Keratinocyte (primary cell): ENCODE data around the gene PARM1. TPM values are rescaled to one million over a fixed set of nuclear protein-coding genes. Genes with fewer than 3 reads are reported as not detected.

Experiments used
- DNase-seq: peaks from one replicate; pipeline ENCODE4 v3.0.0-alpha.2; 2011; ENCODE audit warnings: low read depth, missing footprints, low spot score
- FAIRE-seq: peaks from 2 replicates; lab custom pipeline; 2011; peaks lifted over from hg19 to GRCh38; lab: Jason Lieb, UNC
- H2AFZ ChIP-seq: 2 replicates; pipeline ENCODE4 v1.6.0; 2012; ENCODE audit warnings: low read length, control low read depth, inconsistent platforms; ENCODE audit not compliant: control insufficient read depth
- H3K27ac ChIP-seq: 2 replicates; pipeline ENCODE4 v1.5.1; 2011; ENCODE audit warnings: low read length; ENCODE audit not compliant: control insufficient read depth, insufficient read depth
- H3K27me3 ChIP-seq: 3 replicates; pipeline ENCODE4 v1.6.0; 2011; ENCODE audit warnings: low read length; ENCODE audit not compliant: control insufficient read depth, insufficient read depth; ENCODE audit errors: extremely low read depth
- H3K36me3 ChIP-seq, 2 experiments: 2 replicates in 1 of 2; 3 replicates in 1 of 2; pipeline ENCODE4 v1.5.1; 2011; ENCODE audit warnings: low read length in 2 of 2, mild to moderate bottlenecking in 1 of 2; ENCODE audit not compliant: control insufficient read depth in 2 of 2, insufficient read depth in 2 of 2; ENCODE audit errors: extremely low read depth in 1 of 2
- H3K4me1 ChIP-seq: 3 replicates; pipeline ENCODE4 v1.5.1; 2011; ENCODE audit warnings: low read length; ENCODE audit not compliant: control insufficient read depth, insufficient read depth; ENCODE audit errors: extremely low read depth
- H3K4me2 ChIP-seq: 3 replicates; pipeline ENCODE4 v1.6.0; 2011; ENCODE audit warnings: low read depth, low read length; ENCODE audit not compliant: control insufficient read depth, insufficient read depth; ENCODE audit errors: extremely low read depth
- H3K4me3 ChIP-seq, 3 experiments: fragments of 200-600 bp in 1 of 3; sonication (generic) in 1 of 3; 2 replicates in 2 of 3; 3 replicates in 1 of 3; pipeline ENCODE4 v1.5.1; 2011 to 2016; ENCODE audit warnings: low read length in 3 of 3, mild to moderate bottlenecking in 3 of 3, control low read depth in 2 of 3, inconsistent platforms in 1 of 3, low read depth in 1 of 3, mixed read lengths in 1 of 3, mixed run types in 1 of 3, moderate library complexity in 1 of 3; ENCODE audit not compliant: control insufficient read depth in 2 of 3, insufficient read depth in 2 of 3; ENCODE audit errors: extremely low read depth in 1 of 3
- H3K79me2 ChIP-seq: 2 replicates; pipeline ENCODE4 v1.6.0; 2012; ENCODE audit warnings: low read length; ENCODE audit not compliant: control insufficient read depth, insufficient read depth
- H3K9ac ChIP-seq: 3 replicates; pipeline ENCODE4 v1.6.0; 2011; ENCODE audit warnings: low read length; ENCODE audit not compliant: control insufficient read depth, insufficient read depth; ENCODE audit errors: extremely low read depth
- H3K9me1 ChIP-seq: 3 replicates; pipeline ENCODE4 v1.6.0; 2011; ENCODE audit warnings: low read length; ENCODE audit not compliant: control insufficient read depth, insufficient read depth; ENCODE audit errors: extremely low read depth
- H3K9me3 ChIP-seq: 2 replicates; pipeline ENCODE4 v1.5.1; 2012; ENCODE audit warnings: low read depth, low read length; ENCODE audit not compliant: control insufficient read depth
- H4K20me1 ChIP-seq: 3 replicates; pipeline ENCODE4 v1.6.0; 2011; ENCODE audit warnings: low read length; ENCODE audit not compliant: control insufficient read depth, insufficient read depth; ENCODE audit errors: extremely low read depth
- EZH2 ChIP-seq: IDR thresholded peaks from one replicate; pipeline ENCODE4 v1.6.1; 2012; ENCODE audit warnings: inconsistent platforms, mild to moderate bottlenecking, low read length, moderate library complexity
- dilution Hi-C: fragments of 300-500 bp; cut with MboI; formaldehyde crosslinking; loops from one replicate; pipeline ENCODE4 v1.7.0; 2020; ENCODE audit warnings: low sequenced_read_pairs; ENCODE audit not compliant: extremely low pct_ligation_motif_present
- polyA plus RNA-seq, 5 experiments: library from polyadenylated mRNA; depleted of rRNA in 3 of 5; stranded (reverse) in 3 of 5; stranded (forward) in 1 of 5; unstranded in 1 of 5; fragments of >200 nt; gene quantifications; 1 replicate in 1 of 5; 2 replicates in 3 of 5; 3 replicates in 1 of 5; pipeline versions ENCODE4 v1.2.1 to v1.2.3, GENCODE V29; 2011 to 2012; ENCODE audit warnings: missing spikeins in 2 of 5, low read depth in 1 of 5, low replicate concordance in 1 of 5
- TF ChIP-seq, protein P1 (sequence below), 3 experiments: IDR thresholded peaks in 1 of 3; conservative IDR thresholded peaks in 1 of 3; optimal IDR thresholded peaks in 1 of 3; 2 replicates in 2 of 3; 3 replicates in 1 of 3; pipeline versions ENCODE3 to v1.5.1; 2011; ENCODE audit warnings: low read length in 3 of 3, mild to moderate bottlenecking in 3 of 3, moderate library complexity in 2 of 3, control low read depth in 1 of 3, inconsistent platforms in 1 of 3; ENCODE audit not compliant: insufficient read depth in 2 of 3; ENCODE audit errors: extremely low read depth in 1 of 3

Gene PARM1
- polyA plus RNA-seq, 1 donor (not counting 4 experiments of a cell fraction or from before 2014, with no cell fraction given), result 0.05 TPM

DNA sequence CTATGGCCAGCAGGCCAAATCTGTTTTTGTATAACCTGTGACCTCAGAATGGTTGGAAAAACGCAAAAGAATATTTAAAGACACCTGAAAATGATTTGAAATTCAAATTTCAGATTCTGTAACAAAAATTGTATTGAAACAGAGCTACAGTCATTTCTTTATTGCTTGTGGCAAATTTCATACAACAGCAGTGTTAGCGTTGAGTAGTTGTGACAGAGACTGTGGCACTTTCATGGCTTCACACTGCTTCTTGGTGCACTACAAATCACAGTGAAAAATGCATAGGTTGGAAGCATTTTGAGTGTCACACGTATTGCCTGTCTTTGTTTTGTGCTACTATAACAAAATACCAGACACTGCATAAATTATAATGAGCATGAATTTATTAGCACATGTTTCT, 12.2 kb upstream of the PARM1 start:
- no peak for DNase-seq
- H3K9me3 ChIP-seq, result no peaks in the 10 kb centered on the region
- no peaks in the 10 kb centered on the region for H3K79me2 ChIP-seq
- no peaks in the 10 kb centered on the region for H3K36me3 ChIP-seq
- no peak for TF ChIP-seq EZH2
- TF ChIP-seq, protein P1, sequence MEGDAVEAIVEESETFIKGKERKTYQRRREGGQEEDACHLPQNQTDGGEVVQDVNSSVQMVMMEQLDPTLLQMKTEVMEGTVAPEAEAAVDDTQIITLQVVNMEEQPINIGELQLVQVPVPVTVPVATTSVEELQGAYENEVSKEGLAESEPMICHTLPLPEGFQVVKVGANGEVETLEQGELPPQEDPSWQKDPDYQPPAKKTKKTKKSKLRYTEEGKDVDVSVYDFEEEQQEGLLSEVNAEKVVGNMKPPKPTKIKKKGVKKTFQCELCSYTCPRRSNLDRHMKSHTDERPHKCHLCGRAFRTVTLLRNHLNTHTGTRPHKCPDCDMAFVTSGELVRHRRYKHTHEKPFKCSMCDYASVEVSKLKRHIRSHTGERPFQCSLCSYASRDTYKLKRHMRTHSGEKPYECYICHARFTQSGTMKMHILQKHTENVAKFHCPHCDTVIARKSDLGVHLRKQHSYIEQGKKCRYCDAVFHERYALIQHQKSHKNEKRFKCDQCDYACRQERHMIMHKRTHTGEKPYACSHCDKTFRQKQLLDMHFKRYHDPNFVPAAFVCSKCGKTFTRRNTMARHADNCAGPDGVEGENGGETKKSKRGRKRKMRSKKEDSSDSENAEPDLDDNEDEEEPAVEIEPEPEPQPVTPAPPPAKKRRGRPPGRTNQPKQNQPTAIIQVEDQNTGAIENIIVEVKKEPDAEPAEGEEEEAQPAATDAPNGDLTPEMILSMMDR (optimal IDR thresholded peaks at IDR 0.05 in 1 of 3, IDR thresholded peaks at IDR 0.05 in 1 of 3, conservative IDR thresholded peaks at IDR 0.05 in 1 of 3; ENCODE audit: extremely low read depth in 1 of 3, insufficient read depth in 2 of 3, low read length in 3 of 3), result no peak
- H2AFZ ChIP-seq, result no peak overlapping the region
- H4K20me1 ChIP-seq, result no peaks in the 10 kb centered on the region
- H3K27ac ChIP-seq, result no peak overlapping the region
- H3K4me3 ChIP-seq, result no peak overlapping the region
- H3K9me1 ChIP-seq, result no peaks in the 10 kb centered on the region
- H3K4me2 ChIP-seq, result no peak overlapping the region
- dilution Hi-C loops, result no loop called here
- FAIRE-seq, result no peak
- no peaks in the 10 kb centered on the region for H3K27me3 ChIP-seq
- no peak overlapping the region for H3K9ac ChIP-seq
- H3K4me1 ChIP-seq, result no peaks in the 10 kb centered on the region

DNA sequence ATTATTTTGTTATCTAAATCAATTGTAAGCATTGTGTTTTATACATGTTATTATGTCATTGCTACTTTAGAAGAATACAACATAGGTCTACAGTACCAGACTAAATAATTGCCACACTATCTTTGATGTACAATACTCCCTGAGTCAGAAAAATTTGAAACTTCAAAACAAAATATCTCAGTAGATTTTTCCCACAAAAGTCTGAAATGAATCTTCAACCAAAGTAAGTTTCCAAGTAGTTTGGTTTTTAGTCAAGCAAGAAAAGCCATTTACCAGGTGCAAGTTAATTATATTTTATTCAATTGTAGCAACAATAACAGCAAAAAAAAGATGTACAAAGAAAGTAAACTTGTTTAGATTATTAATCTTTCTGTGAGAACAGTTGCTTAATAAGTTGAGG, 11.4 kb upstream of the PARM1 start:
- Histone ChIP-seq H3K27me3 (no peaks in the 10 kb centered on the region), H3K4me1 (no peaks in the 10 kb centered on the region), H3K9me3 (no peaks in the 10 kb centered on the region), H2AFZ (no peak overlapping the region), H3K79me2 (no peaks in the 10 kb centered on the region), H3K9me1 (no peaks in the 10 kb centered on the region), H3K4me2 (no peak overlapping the region), H3K9ac (no peak overlapping the region), H3K27ac (no peak overlapping the region), H3K36me3 (no peaks in the 10 kb centered on the region), H4K20me1 (no peaks in the 10 kb centered on the region), H3K4me3 (no peak overlapping the region)
- DNase-seq (no peak), FAIRE-seq (no peak)
- TF ChIP-seq EZH2, result no peak
- TF ChIP-seq, protein P1 (optimal IDR thresholded peaks at IDR 0.05 in 1 of 3, IDR thresholded peaks at IDR 0.05 in 1 of 3, conservative IDR thresholded peaks at IDR 0.05 in 1 of 3; ENCODE audit: extremely low read depth in 1 of 3, insufficient read depth in 2 of 3, low read length in 3 of 3), result no peak
- dilution Hi-C loops, result no loop called here
